ENCODE data around the gene SUMF1.

GRCh38 chr3:4401441-4401840 is 65.6 kb downstream of the SUMF1 start:
- TF ChIP-seq, protein P1, sequence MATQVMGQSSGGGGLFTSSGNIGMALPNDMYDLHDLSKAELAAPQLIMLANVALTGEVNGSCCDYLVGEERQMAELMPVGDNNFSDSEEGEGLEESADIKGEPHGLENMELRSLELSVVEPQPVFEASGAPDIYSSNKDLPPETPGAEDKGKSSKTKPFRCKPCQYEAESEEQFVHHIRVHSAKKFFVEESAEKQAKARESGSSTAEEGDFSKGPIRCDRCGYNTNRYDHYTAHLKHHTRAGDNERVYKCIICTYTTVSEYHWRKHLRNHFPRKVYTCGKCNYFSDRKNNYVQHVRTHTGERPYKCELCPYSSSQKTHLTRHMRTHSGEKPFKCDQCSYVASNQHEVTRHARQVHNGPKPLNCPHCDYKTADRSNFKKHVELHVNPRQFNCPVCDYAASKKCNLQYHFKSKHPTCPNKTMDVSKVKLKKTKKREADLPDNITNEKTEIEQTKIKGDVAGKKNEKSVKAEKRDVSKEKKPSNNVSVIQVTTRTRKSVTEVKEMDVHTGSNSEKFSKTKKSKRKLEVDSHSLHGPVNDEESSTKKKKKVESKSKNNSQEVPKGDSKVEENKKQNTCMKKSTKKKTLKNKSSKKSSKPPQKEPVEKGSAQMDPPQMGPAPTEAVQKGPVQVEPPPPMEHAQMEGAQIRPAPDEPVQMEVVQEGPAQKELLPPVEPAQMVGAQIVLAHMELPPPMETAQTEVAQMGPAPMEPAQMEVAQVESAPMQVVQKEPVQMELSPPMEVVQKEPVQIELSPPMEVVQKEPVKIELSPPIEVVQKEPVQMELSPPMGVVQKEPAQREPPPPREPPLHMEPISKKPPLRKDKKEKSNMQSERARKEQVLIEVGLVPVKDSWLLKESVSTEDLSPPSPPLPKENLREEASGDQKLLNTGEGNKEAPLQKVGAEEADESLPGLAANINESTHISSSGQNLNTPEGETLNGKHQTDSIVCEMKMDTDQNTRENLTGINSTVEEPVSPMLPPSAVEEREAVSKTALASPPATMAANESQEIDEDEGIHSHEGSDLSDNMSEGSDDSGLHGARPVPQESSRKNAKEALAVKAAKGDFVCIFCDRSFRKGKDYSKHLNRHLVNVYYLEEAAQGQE (IDR thresholded peaks at IDR 0.05; ENCODE audit: insufficient read depth in 1 of 2, low read depth in 2 of 2, low read length in 2 of 2), result no peak
- TF ChIP-seq POLR2AphosphoS5 (IDR thresholded peaks at IDR 0.05; ENCODE audit: low read depth, low read length) (no peak), TAF1 (IDR thresholded peaks at IDR 0.05; ENCODE audit: borderline replicate concordance, insufficient read depth, low read length) (no peak), SIN3A (IDR thresholded peaks at IDR 0.05; ENCODE audit: borderline replicate concordance, insufficient read depth, low read length) (no peak)

Data from PFSK-1 (cell line).